ENCODE measurements around the gene CFL1.
A peak's percentile ranks its signal among the peaks of the same experiment; 100 is the strongest.

Gene CFL1

GRCh38 chr11:65887723-65888162, 29.8 kb upstream of the CFL1 start:
- no peak for DNase-seq

- DNase-seq, result no peak
Measured at GRCh38 chr11:65886826-65887722, 29.1 kb upstream of the CFL1 start.

GRCh38 chr11:65885808-65886536, 28.0 kb upstream of the CFL1 start:
- no peak for DNase-seq

GRCh38 chr11:65885231-65885630, 27.3 kb upstream of the CFL1 start:
- DNase-seq, result peak; percentile 27

- peak; percentile 72 for DNase-seq
Measured at GRCh38 chr11:65884716-65885092, 26.7 kb upstream of the CFL1 start.

- DNase-seq, result no peak
Measured at GRCh38 chr11:65883786-65884715, 26.1 kb upstream of the CFL1 start.

GRCh38 chr11:65883058-65883761, 25.2 kb upstream of the CFL1 start:
- peak; percentile 27 for DNase-seq

- DNase-seq, result peak; percentile 24
Measured at GRCh38 chr11:65882120-65883057, 24.4 kb upstream of the CFL1 start.

GRCh38 chr11:65880844-65881421, 23.0 kb upstream of the CFL1 start:
- DNase-seq, result no peak

- DNase-seq, result no peak
Measured at GRCh38 chr11:65880027-65880426, 22.0 kb upstream of the CFL1 start.

- DNase-seq, result no peak
Measured at GRCh38 chr11:65879617-65880016, 21.6 kb upstream of the CFL1 start, which contains the start of gene CTSW. Gene CTSW, plus strand, starts transcription at chr11:65879837. Its CDS starts 18 bp downstream, at chr11:65879855.

- DNase-seq, result peak; percentile 97
Measured at GRCh38 chr11:65873318-65874156, 15.6 kb upstream of the CFL1 start.

GRCh38 chr11:65872586-65873317, 14.8 kb upstream of the CFL1 start, which contains the start of gene EFEMP2:
Gene EFEMP2, minus strand, starts transcription at chr11:65872800. Its CDS starts 446 bp downstream, at chr11:65872354.
- peak; percentile 86 for DNase-seq

GRCh38 chr11:65871811-65872548, 14.0 kb upstream of the CFL1 start:
- DNase-seq, result no peak

GRCh38 chr11:65870706-65871681, 13.0 kb upstream of the CFL1 start:
- no peak for DNase-seq

- DNase-seq, result no peak
Measured at GRCh38 chr11:65870307-65870658, 12.3 kb upstream of the CFL1 start.

Data from left hindlimb (tissue), 1 donor.